ENCODE results near the gene NDUFS8. TPM values are rescaled to one million over a fixed set of nuclear protein-coding genes. Genes with fewer than 3 reads are reported as not detected.
A peak's percentile ranks its signal among the peaks of the same experiment; 100 is the strongest.

NDUFS8 gene
- total and polyA plus RNA-seq, 3 donors from 2014 or later: 149 to 196 (median 184) TPM

- intact Hi-C loops (cut with DNase I; ENCODE audit: low total_unique reads): no loop called here
- Histone ChIP-seq H3K27ac (peak overlapping the region in 1 of 2 donors; percentile 67), H3K36me3 (ENCODE audit: low read depth, missing control alignments) (no peaks in the 10 kb centered on the region)
These were observed 5.7 kb downstream of the NDUFS8 start for GRCh38 chr11:68036141-68036716.

GRCh38 chr11:68036717-68037239 lies 6.3 kb downstream of the NDUFS8 start:
- no peaks in the 10 kb centered on the region for H3K9me3 ChIP-seq
- no peak overlapping the region for H3K4me3 ChIP-seq
- WGBS, 2 donors: 69 to 70% methylated on average over 12 to 14 of the region's 14 CpGs
- H3K27ac ChIP-seq: peak overlapping the region in 1 of 2 donors; percentile 67
- H3K27me3 ChIP-seq: no peaks in the 10 kb centered on the region
- intact Hi-C loops (cut with DNase I; ENCODE audit: low total_unique reads): no loop called here
- peaks cover 25% of the 10 kb centered on the region for H3K4me1 ChIP-seq
- TF ChIP-seq POLR2A (IDR thresholded peaks at IDR 0.05): no peak
- TF ChIP-seq, protein P1, sequence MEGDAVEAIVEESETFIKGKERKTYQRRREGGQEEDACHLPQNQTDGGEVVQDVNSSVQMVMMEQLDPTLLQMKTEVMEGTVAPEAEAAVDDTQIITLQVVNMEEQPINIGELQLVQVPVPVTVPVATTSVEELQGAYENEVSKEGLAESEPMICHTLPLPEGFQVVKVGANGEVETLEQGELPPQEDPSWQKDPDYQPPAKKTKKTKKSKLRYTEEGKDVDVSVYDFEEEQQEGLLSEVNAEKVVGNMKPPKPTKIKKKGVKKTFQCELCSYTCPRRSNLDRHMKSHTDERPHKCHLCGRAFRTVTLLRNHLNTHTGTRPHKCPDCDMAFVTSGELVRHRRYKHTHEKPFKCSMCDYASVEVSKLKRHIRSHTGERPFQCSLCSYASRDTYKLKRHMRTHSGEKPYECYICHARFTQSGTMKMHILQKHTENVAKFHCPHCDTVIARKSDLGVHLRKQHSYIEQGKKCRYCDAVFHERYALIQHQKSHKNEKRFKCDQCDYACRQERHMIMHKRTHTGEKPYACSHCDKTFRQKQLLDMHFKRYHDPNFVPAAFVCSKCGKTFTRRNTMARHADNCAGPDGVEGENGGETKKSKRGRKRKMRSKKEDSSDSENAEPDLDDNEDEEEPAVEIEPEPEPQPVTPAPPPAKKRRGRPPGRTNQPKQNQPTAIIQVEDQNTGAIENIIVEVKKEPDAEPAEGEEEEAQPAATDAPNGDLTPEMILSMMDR (IDR thresholded peaks at IDR 0.05): no peak
- no peak for DNase-seq
- no peaks in the 10 kb centered on the region for H3K36me3 ChIP-seq (ENCODE audit: low read depth, missing control alignments)

More at GRCh38 chr11:68036141-68036716, 5.7 kb downstream of the NDUFS8 start:
- Histone ChIP-seq H3K4me3 (no peak overlapping the region), H3K9me3 (no peaks in the 10 kb centered on the region), H3K4me1 (peaks cover 31% of the 10 kb centered on the region), H3K27me3 (no peaks in the 10 kb centered on the region)
- 85 to 90% methylated on average over 2 to 27 of the region's 27 CpGs for WGBS, 2 donors
- no peak for DNase-seq
- TF ChIP-seq, protein P1 (IDR thresholded peaks at IDR 0.05): no peak
- TF ChIP-seq POLR2A (IDR thresholded peaks at IDR 0.05): no peak

DNA sequence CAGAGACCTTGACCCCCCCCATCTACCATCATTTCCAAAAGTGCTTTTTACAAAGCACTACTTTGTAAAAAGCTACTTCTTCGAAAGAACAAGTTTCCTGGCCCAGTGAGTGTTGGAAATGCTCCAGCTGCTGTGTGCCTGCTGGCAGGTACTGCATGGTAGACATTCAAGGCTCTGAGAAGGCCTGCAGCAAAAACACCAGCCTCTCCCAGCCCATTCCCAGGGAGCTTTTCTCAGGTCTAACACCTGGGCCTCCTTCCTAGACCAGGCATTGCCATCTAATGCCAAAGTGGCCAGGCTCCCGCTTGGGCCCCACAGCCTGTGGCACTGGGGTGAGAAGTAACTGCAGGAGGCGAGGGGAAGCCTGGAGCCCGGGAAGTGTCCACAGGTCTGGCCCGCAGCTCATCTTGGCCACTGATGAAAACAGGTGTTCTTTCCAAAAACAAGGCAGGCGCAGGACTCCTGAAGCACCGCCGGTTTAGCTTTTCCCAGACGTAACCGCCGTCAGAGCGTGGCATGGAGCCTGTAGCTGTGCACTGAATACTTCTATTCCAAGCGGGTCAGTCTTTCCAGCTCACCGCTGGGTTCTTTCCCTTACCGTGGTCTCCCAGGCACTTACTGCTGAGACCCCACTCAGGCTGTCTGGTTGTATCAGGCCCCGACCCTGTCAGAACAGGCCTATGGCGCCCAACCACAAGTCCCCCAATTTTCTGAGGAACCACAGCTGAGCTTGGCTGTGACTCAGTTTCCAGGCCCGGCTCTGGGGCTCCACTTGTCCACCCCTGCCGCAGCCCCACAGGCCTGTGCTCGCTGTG lies 7.1 kb downstream of the NDUFS8 start:
- Histone ChIP-seq H3K27me3 (no peaks in the 10 kb centered on the region), H3K36me3 (ENCODE audit: low read depth, missing control alignments) (no peaks in the 10 kb centered on the region), H3K9me3 (no peaks in the 10 kb centered on the region), H3K4me1 (peaks cover 24% of the 10 kb centered on the region), H3K4me3 (no peak overlapping the region), H3K27ac (peak overlapping the region in 1 of 2 donors; percentile 67)
- no peak for TF ChIP-seq POLR2A (IDR thresholded peaks at IDR 0.05)
- TF ChIP-seq, protein P1 (IDR thresholded peaks at IDR 0.05): no peak
- WGBS, 2 donors: 75 to 79% methylated on average over 14 to 20 of the region's 20 CpGs
- DNase-seq: no peak
- intact Hi-C loops (cut with DNase I; ENCODE audit: low total_unique reads): no loop called here

DNA sequence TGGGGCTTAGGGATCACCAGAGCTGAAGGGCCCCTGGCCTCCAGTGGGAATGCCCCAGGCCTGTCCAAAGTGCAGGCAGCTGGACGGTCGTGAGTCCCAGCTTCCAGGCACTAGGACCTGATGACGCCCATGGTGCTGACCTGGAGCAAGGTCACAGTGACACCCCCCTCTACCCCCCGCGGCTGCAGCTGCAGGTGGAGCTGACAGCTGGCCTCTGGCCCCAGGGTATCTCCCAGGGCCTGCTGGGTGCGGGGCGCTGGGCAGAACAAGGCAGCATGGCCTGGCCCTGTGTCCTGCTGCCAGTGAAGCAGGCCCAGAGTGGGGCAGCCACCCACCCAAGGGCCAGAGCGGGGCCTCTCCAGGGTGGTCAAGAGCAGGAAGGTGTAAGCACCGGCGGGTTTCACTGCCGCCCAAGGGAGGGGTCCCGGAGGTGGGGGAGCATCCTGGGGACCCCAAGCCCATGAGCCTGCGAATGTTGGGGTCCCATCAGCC lies 7.8 kb downstream of the NDUFS8 start:
- peaks cover 24% of the 10 kb centered on the region for H3K4me1 ChIP-seq
- DNase-seq: no peak
- H3K36me3 ChIP-seq (ENCODE audit: low read depth, missing control alignments): no peaks in the 10 kb centered on the region
- H3K4me3 ChIP-seq: peak overlapping the region; percentile 58 to 67
- intact Hi-C loops (cut with DNase I; ENCODE audit: low total_unique reads): no loop called here
- no peaks in the 10 kb centered on the region for H3K27me3 ChIP-seq
- no peaks in the 10 kb centered on the region for H3K9me3 ChIP-seq
- peak overlapping the region; percentile 76 to 87 for H3K27ac ChIP-seq
- WGBS, 2 donors: 25 to 26% methylated on average over 8 to 13 of the region's 13 CpGs
- no peak for TF ChIP-seq POLR2A (IDR thresholded peaks at IDR 0.05)
- TF ChIP-seq, protein P1 (IDR thresholded peaks at IDR 0.05): no peak

Measured in testis (tissue), 3 donors.